K562 (cell line): ENCODE data around the gene NOCT. TPM values are rescaled to one million over a fixed set of nuclear protein-coding genes. Genes with fewer than 3 reads are reported as not detected.

Experiments
- E4F1 ChIP-seq: fragments of 250-450 bp; sonication (Bioruptor Pico); IDR thresholded peaks from 2 replicates; pipeline ENCODE4 v1.5.0; 2021; ENCODE audit warnings: mild to moderate bottlenecking, borderline replicate concordance
- EHMT2 ChIP-seq: fragments of 450-650 bp; IDR thresholded peaks from 2 replicates; pipeline ENCODE4 v1.6.1; 2018; ENCODE audit warnings: antibody characterized with exemption
- GABPB2 ChIP-seq: fragments of 250-450 bp; sonication (Bioruptor Pico); conservative IDR thresholded peaks from 2 replicates; pipeline ENCODE4 v1.5.1; 2021; ENCODE audit warnings: mild to moderate bottlenecking
- KAT7 ChIP-seq: sonication (generic); formaldehyde crosslinking; IDR thresholded peaks from 2 replicates; pipeline ENCODE4 v1.8.0; 2022; ENCODE audit warnings: missing genetic modification reagents, mild to moderate bottlenecking, borderline replicate concordance
- KLF1 ChIP-seq: fragments of 450-650 bp; IDR thresholded peaks from 2 replicates; pipeline ENCODE4 v1.6.1; 2016; ENCODE audit warnings: missing genetic modification characterization, missing compliant biosample characterization
- LARP7 ChIP-seq: fragments of 450-650 bp; IDR thresholded peaks from 2 replicates; pipeline ENCODE4 v1.6.1; 2016
- NCOA4 ChIP-seq: fragments of 450-650 bp; IDR thresholded peaks from 2 replicates; pipeline ENCODE4 v1.6.1; 2018; ENCODE audit warnings: mild to moderate bottlenecking; ENCODE audit not compliant: partially characterized antibody
- PHF20 ChIP-seq: fragments of 450-650 bp; IDR thresholded peaks from 2 replicates; pipeline ENCODE4 v1.6.1; 2018; ENCODE audit not compliant: partially characterized antibody
- TAF7 ChIP-seq: fragments of 450-650 bp; IDR thresholded peaks from 2 replicates; pipeline ENCODE4 v1.6.1; 2016; ENCODE audit warnings: missing genetic modification characterization, missing compliant biosample characterization
- TGIF2 ChIP-seq: sonication (generic); formaldehyde crosslinking; IDR thresholded peaks from 2 replicates; pipeline ENCODE4 v1.8.1; 2022; ENCODE audit warnings: mild to moderate bottlenecking, missing genetic modification reagents, moderate library complexity
- ZNF12 ChIP-seq: sonication (generic); formaldehyde crosslinking; IDR thresholded peaks from 2 replicates; pipeline ENCODE4 v1.4.0; 2020; ENCODE audit warnings: mild to moderate bottlenecking, missing genetic modification reagents
- ZNF217 ChIP-seq: sonication (generic); formaldehyde crosslinking; IDR thresholded peaks from 2 replicates; pipeline ENCODE4 v1.8.0; 2022; ENCODE audit warnings: mild to moderate bottlenecking, missing genetic modification reagents
- polyA plus RNA-seq, 8 experiments: library from polyadenylated mRNA; depleted of rRNA in 4 of 8; stranded (reverse) in 5 of 8; unstranded in 3 of 8; fragments of >200 nt; fragmentation: Nextera tagmentation in 2 of 8; fragmentation: Illumina TruSeq in 1 of 8; extraction: Ambion mirVana in 2 of 8; extraction: Trizol in 1 of 8; gene quantifications; 2 replicates each; pipeline versions ENCODE4 v1.2.1 to v1.2.3, GENCODE V29; 2011 to 2014; ENCODE audit warnings: inconsistent platforms in 1 of 8, missing spikeins in 1 of 8
- total RNA-seq, 7 experiments: library from RNA; depleted of rRNA in 6 of 7; stranded (reverse); fragments of >200 nt in 6 of 7; fragmentation: Illumina TruSeq in 2 of 7; extraction: Trizol in 2 of 7; gene quantifications; 2 replicates each; pipeline versions ENCODE4 v1.2.1 to v1.2.3, GENCODE V29; 2011 to 2021; ENCODE audit warnings: low replicate concordance in 1 of 7
- TF ChIP-seq, protein P1 (sequence below): fragments of 450-650 bp; IDR thresholded peaks from 2 replicates; pipeline ENCODE4 v1.6.1; 2016; ENCODE audit warnings: low read depth
- TF ChIP-seq, protein P2 (sequence below): conservative IDR thresholded peaks from 2 replicates; pipeline ENCODE4 v1.6.1; 2011; ENCODE audit warnings: low read depth, mild to moderate bottlenecking, low read length; ENCODE audit not compliant: control insufficient read depth

NOCT gene
- total and polyA plus RNA-seq, 9 of the 15 experiments (the other 6 are each of a cell fraction or from before 2014, with no cell fraction given) = 1.3 to 20.2 (median 11.1) TPM

DNA sequence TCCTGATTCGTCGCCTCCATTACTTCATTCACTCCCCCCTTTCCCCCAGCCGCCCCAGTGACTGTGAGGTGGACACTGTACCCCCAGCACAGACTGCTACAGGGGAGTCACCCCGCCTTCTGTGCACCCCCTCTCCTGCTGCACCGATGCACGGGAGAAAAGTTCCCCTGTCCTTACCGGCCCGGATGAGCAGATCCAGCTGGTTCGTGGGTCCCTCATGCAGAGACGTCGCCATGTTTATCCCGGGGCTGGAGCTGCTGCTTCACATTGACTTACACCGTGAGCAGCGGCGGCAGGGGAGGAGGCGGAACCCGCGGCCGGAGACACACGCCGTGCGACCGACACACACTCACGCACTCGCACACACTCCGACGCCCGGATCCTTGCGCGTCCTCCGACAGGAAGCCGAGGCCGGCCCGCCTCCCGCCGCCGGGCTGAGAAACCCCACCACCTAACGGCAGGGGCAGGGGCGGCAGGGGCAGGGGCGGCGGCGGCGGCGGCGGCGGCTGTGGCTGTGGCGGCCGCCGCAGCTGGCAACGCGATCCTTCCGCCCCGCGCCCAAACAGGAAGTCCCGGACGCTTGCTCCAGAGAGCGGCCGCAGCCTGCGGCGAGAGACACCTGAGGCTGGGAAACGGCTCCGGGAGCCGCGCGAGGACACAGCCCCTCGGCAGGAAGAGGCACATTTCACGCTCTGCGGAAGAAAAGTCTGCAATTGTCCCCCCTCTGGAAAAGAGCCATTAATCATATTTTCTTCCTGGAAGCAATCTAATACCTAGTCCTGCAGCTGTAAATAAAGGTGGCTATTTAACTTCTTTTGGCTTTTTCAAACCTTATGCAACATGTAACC is 68.6 kb downstream of the NOCT start (continued):
- TF ChIP-seq, protein P1, sequence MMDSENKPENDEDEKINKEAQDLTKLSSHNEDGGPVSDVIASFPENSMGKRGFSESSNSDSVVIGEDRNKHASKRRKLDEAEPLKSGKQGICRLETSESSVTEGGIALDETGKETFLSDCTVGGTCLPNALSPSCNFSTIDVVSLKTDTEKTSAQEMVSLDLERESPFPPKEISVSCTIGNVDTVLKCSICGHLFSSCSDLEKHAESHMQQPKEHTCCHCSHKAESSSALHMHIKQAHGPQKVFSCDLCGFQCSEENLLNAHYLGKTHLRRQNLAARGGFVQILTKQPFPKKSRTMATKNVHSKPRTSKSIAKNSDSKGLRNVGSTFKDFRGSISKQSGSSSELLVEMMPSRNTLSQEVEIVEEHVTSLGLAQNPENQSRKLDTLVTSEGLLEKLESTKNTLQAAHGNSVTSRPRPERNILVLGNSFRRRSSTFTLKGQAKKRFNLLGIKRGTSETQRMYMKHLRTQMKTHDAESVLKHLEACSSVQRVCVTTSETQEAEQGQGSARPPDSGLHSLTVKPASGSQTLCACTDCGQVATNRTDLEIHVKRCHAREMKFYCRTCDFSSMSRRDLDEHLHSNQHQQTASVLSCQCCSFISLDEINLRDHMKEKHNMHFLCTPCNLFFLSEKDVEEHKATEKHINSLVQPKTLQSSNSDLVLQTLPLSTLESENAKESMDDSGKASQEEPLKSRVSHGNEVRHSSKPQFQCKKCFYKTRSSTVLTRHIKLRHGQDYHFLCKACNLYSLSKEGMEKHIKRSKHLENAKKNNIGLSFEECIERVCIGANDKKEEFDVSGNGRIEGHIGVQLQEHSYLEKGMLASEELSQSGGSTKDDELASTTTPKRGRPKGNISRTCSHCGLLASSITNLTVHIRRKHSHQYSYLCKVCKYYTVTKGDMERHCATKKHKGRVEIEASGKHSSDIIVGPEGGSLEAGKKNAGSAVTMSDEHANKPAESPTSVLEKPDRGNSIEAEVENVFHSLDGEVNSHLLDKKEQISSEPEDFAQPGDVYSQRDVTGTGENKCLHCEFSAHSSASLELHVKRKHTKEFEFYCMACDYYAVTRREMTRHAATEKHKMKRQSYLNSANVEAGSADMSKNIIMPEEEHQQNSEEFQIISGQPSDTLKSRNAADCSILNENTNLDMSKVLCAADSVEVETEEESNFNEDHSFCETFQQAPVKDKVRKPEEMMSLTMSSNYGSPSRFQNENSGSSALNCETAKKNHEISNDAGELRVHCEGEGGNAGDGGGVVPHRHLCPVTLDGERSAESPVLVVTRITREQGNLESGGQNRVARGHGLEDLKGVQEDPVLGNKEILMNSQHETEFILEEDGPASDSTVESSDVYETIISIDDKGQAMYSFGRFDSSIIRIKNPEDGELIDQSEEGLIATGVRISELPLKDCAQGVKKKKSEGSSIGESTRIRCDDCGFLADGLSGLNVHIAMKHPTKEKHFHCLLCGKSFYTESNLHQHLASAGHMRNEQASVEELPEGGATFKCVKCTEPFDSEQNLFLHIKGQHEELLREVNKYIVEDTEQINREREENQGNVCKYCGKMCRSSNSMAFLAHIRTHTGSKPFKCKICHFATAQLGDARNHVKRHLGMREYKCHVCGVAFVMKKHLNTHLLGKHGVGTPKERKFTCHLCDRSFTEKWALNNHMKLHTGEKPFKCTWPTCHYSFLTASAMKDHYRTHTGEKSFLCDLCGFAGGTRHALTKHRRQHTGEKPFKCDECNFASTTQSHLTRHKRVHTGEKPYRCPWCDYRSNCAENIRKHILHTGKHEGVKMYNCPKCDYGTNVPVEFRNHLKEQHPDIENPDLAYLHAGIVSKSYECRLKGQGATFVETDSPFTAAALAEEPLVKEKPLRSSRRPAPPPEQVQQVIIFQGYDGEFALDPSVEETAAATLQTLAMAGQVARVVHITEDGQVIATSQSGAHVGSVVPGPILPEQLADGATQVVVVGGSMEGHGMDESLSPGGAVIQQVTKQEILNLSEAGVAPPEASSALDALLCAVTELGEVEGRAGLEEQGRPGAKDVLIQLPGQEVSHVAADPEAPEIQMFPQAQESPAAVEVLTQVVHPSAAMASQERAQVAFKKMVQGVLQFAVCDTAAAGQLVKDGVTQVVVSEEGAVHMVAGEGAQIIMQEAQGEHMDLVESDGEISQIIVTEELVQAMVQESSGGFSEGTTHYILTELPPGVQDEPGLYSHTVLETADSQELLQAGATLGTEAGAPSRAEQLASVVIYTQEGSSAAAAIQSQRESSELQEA = no peak
- TF ChIP-seq ZNF12 = no peak; the same call in 1 of the 2 replicates
- TF ChIP-seq EHMT2 = no peak
- TF ChIP-seq LARP7 = no peak; the same call in 1 of the 2 replicates
- peak; percentile 60 for TF ChIP-seq TAF7 (tag)
- TF ChIP-seq KAT7 (CRISPR knock-in tag) = no peak
- no peak for TF ChIP-seq ZNF217 (CRISPR knock-in tag)
- TF ChIP-seq KLF1 (tag) = no peak
- TF ChIP-seq PHF20 = peak; percentile 69
- TF ChIP-seq, protein P2, sequence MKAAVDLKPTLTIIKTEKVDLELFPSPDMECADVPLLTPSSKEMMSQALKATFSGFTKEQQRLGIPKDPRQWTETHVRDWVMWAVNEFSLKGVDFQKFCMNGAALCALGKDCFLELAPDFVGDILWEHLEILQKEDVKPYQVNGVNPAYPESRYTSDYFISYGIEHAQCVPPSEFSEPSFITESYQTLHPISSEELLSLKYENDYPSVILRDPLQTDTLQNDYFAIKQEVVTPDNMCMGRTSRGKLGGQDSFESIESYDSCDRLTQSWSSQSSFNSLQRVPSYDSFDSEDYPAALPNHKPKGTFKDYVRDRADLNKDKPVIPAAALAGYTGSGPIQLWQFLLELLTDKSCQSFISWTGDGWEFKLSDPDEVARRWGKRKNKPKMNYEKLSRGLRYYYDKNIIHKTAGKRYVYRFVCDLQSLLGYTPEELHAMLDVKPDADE = peak; percentile 79; the same call in 1 of the 2 replicates
- no peak for TF ChIP-seq NCOA4
- TF ChIP-seq TGIF2 (CRISPR knock-in tag) = no peak; the same call in 1 of the 2 replicates
- TF ChIP-seq E4F1 = no peak
- TF ChIP-seq GABPB2 (CRISPR knock-in tag) = no peak
